Chondrocyte (in vitro differentiated cells): ENCODE results near the gene KRT13. TPM values are rescaled to one million over a fixed set of nuclear protein-coding genes. Genes with fewer than 3 reads are reported as not detected.
A peak's percentile ranks its signal among the peaks of the same experiment; 100 is the strongest.

Source experiments
- DNase-seq: peaks from one replicate; pipeline ENCODE4 v3.0.0; 2021; ENCODE audit warnings: mixed read lengths, low spot score
- H3K27ac Mint-ChIP-seq: one replicate; pipeline ENCODE4 v1.8.0; 2021; ENCODE audit warnings: mild to moderate bottlenecking, moderate library complexity, mixed read lengths; ENCODE audit not compliant: unreplicated experiment
- H3K27me3 Mint-ChIP-seq: 2 replicates; pipeline ENCODE4 v1.8.0; 2021; ENCODE audit warnings: low read depth, mixed read lengths
- H3K36me3 Mint-ChIP-seq: 2 replicates; pipeline ENCODE4 v1.8.0; 2021; ENCODE audit warnings: low read depth, mixed read lengths
- H3K4me1 Mint-ChIP-seq: 2 replicates; pipeline ENCODE4 v1.8.0; 2021; ENCODE audit warnings: low read depth, mild to moderate bottlenecking, mixed read lengths
- H3K4me3 Mint-ChIP-seq: one replicate; pipeline ENCODE4 v1.8.0; 2021; ENCODE audit warnings: mild to moderate bottlenecking, moderate library complexity, mixed read lengths; ENCODE audit not compliant: unreplicated experiment
- H3K9me3 Mint-ChIP-seq: 2 replicates; pipeline ENCODE4 v1.8.0; 2021; ENCODE audit warnings: low read depth, mixed read lengths
- total RNA-seq: library from RNA; stranded (reverse); gene quantifications from 3 replicates; pipeline ENCODE4 v1.2.1, GENCODE V29; 2021
- TF ChIP-seq, protein P1 (sequence below): fragments of 200-600 bp; sonication (generic); IDR thresholded peaks from 2 replicates; pipeline ENCODE4 v1.5.0; 2021; ENCODE audit warnings: antibody characterized with exemption, mild to moderate bottlenecking, moderate library complexity

The KRT13 gene
- total RNA-seq, 1 donor from 2014 or later: not detected

DNA sequence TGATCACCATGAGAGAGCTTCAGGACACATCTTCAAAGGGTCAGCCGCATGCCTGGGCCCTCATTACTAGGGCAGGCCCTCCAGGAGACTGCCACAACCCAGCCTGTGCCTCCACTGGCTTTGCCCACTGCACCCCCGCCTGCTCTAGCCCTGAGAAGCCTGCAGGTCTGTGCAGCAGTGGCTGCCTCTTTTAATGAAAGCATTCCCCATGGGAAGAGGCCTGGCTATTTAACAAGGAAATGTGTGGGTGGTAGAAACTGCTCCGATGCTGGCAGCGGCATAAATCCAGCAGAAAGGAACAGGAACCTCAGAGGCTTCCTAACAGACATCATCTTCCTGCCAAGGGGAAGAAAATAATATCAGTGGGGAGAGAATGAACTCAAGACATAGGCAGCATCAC is 37.9 kb downstream of the KRT13 start:
- H3K9me3 Mint-ChIP-seq: peaks cover 29% of the 10 kb centered on the region
- TF ChIP-seq, protein P1, sequence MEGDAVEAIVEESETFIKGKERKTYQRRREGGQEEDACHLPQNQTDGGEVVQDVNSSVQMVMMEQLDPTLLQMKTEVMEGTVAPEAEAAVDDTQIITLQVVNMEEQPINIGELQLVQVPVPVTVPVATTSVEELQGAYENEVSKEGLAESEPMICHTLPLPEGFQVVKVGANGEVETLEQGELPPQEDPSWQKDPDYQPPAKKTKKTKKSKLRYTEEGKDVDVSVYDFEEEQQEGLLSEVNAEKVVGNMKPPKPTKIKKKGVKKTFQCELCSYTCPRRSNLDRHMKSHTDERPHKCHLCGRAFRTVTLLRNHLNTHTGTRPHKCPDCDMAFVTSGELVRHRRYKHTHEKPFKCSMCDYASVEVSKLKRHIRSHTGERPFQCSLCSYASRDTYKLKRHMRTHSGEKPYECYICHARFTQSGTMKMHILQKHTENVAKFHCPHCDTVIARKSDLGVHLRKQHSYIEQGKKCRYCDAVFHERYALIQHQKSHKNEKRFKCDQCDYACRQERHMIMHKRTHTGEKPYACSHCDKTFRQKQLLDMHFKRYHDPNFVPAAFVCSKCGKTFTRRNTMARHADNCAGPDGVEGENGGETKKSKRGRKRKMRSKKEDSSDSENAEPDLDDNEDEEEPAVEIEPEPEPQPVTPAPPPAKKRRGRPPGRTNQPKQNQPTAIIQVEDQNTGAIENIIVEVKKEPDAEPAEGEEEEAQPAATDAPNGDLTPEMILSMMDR: no peak
- H3K4me1 Mint-ChIP-seq: peaks cover 13% of the 10 kb centered on the region
- no peak overlapping the region for H3K4me3 Mint-ChIP-seq
- peaks cover 10% of the 10 kb centered on the region for H3K36me3 Mint-ChIP-seq
- H3K27ac Mint-ChIP-seq: no peak overlapping the region
- DNase-seq: no peak
- H3K27me3 Mint-ChIP-seq: no peaks in the 10 kb centered on the region

DNA sequence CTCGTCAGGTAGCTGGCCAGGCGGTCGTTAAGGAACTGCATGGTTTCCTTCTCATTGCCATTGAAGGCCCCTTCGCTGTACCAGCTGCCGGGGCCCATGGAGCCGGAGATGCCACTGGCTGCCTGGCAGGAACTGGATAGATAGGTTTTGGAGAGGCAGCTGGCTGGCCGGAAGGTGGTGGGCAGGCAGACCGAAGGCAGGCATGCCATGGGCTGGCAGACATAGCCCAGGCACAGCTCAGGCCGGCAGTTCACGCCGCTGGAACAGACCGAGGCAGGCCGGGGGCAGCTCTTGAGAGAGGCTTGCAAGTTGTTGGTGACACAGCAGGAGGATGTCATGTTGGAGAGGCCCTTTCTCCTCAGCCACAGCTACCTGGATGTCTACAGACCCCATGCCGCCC is 38.4 kb downstream of the KRT13 start, which contains the start of gene KRT32:
TSS of gene KRT32 (minus strand) at position 399 of the 400 bp plus-strand sequence. CDS start at position 338, 61 bp downstream.
- no peak within 1 kb of the TSS for H3K4me3 Mint-ChIP-seq
- TF ChIP-seq, protein P1: no peak
- H3K36me3 Mint-ChIP-seq: peaks cover 10% of the 10 kb centered on the region
- H3K9me3 Mint-ChIP-seq: peaks cover 26% of the 10 kb centered on the region
- DNase-seq: no peak
- no peaks in the 10 kb centered on the region for H3K27me3 Mint-ChIP-seq
- peaks cover 13% of the 10 kb centered on the region for H3K4me1 Mint-ChIP-seq
- H3K27ac Mint-ChIP-seq: no peak within 1 kb of the TSS

DNA sequence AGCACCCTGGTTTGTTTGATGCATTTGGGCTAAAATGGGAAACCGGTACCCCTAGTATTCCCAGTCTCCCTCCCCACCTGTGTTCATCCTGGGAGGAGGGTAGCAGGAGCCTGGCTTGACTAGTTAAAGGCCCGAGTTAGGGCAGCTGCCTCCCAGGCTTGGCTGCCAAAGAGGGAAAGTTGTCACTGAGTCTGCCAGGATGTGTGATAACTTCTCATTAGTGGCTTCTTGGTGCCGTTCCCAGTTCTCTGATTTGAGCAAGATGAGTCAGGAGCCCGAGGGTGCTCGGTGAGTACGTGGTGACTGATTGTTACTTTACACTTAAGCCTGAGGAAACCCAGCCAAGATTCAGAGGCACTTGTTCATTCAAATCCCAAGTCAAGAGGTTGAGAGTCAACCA is 40.7 kb downstream of the KRT13 start:
- H3K36me3 Mint-ChIP-seq: no peaks in the 10 kb centered on the region
- no peak for DNase-seq
- TF ChIP-seq, protein P1: no peak
- no peak overlapping the region for H3K4me3 Mint-ChIP-seq
- peak overlapping the region; percentile 45 for H3K27ac Mint-ChIP-seq
- peaks cover 14% of the 10 kb centered on the region for H3K9me3 Mint-ChIP-seq
- H3K27me3 Mint-ChIP-seq: peaks cover 9% of the 10 kb centered on the region
- peaks cover 13% of the 10 kb centered on the region for H3K4me1 Mint-ChIP-seq

DNA sequence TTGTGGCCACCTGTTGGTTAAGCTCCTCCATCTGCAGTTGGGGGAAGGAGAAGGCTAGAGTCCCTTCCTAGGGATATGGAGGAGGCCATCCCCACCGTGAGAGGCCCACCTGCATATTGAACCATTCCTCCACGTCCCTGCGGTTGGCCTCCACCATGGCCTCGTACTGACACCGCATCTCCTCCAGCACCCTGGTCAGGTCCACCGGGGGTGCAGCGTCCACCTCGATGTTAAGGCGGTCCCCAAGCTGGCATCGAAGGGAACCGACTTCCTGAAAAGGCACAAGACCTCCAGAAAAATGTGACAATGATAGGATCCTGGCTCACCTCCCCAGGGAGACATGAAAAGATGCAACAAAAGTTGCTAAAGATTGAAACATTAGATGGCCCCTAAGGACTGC is 41.2 kb downstream of the KRT13 start:
- no peak overlapping the region for H3K4me3 Mint-ChIP-seq
- H3K4me1 Mint-ChIP-seq: peaks cover 13% of the 10 kb centered on the region
- peaks cover 11% of the 10 kb centered on the region for H3K9me3 Mint-ChIP-seq
- DNase-seq: no peak
- H3K27me3 Mint-ChIP-seq: peaks cover 10% of the 10 kb centered on the region
- H3K36me3 Mint-ChIP-seq: no peaks in the 10 kb centered on the region
- H3K27ac Mint-ChIP-seq: no peak overlapping the region
- TF ChIP-seq, protein P1: no peak

DNA sequence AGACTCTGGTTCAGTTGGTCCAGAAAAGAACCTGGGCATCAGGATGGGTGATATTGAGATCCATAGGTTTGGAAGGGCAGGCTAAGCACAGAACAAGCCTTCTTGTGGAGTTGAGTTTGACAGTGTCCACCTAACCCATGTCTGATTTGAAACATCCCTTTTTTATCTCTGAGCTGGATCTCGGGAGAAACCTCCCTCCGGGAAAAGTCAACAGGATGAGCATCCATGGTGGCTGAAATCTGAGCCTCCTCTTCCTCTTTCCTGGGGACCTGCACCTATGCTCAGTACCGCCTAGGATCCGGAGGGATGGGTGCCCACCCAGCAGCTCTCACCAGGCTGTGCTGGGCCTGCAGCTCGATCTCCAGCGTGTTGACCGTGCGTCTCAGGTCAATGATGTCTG is 41.7 kb downstream of the KRT13 start:
- Mint-ChIP-seq H3K27me3 (peaks cover 10% of the 10 kb centered on the region), H3K36me3 (no peaks in the 10 kb centered on the region), H3K9me3 (peaks cover 11% of the 10 kb centered on the region), H3K4me3 (no peak overlapping the region), H3K27ac (no peak overlapping the region), H3K4me1 (peaks cover 13% of the 10 kb centered on the region)
- TF ChIP-seq, protein P1: no peak
- no peak for DNase-seq
